Endothelial cell of umbilical vein (primary cell): ENCODE measurements around the gene WNT10A.

Source experiments
- EZH2 ChIP-seq: IDR thresholded peaks from 2 replicates; pipeline ENCODE4 v1.6.1; 2012; ENCODE audit warnings: borderline replicate concordance, low read depth, mild to moderate bottlenecking, moderate library complexity, low read length, inconsistent platforms; ENCODE audit not compliant: severe bottlenecking
- FOS ChIP-seq: IDR thresholded peaks from 2 replicates; pipeline ENCODE4 v1.6.1; 2011; ENCODE audit warnings: mild to moderate bottlenecking, low read length, moderate library complexity, borderline replicate concordance; ENCODE audit not compliant: insufficient read depth
- JUN ChIP-seq: IDR thresholded peaks from 2 replicates; pipeline ENCODE4 v1.6.1; 2011; ENCODE audit warnings: borderline replicate concordance, low read depth; ENCODE audit not compliant: insufficient read length, insufficient read depth
- POLR2A ChIP-seq: IDR thresholded peaks from 2 replicates; pipeline ENCODE4 v1.6.1; 2012; ENCODE audit warnings: low read depth, mild to moderate bottlenecking, control low read depth, low read length
- POLR2AphosphoS5 ChIP-seq: IDR thresholded peaks from 2 replicates; pipeline ENCODE4 v1.6.1; 2012; ENCODE audit warnings: low read depth, mild to moderate bottlenecking, control low read depth, low read length, moderate library complexity; ENCODE audit not compliant: insufficient read depth
- TF ChIP-seq, protein P1 (sequence below), 2 donors: IDR thresholded peaks; 1 replicate in 1 of 2; 2 replicates in 1 of 2; pipeline ENCODE4 v1.5.1; 2011; ENCODE audit warnings: low read length in 2 of 2, mild to moderate bottlenecking in 2 of 2, moderate library complexity in 2 of 2, control low read depth in 1 of 2, inconsistent platforms in 1 of 2, low read depth in 1 of 2; ENCODE audit not compliant: insufficient read depth in 1 of 2; ENCODE audit errors: extremely low read depth in 1 of 2
- TF ChIP-seq, protein P2 (sequence below): IDR thresholded peaks from 2 replicates; pipeline ENCODE4 v1.6.1; 2011; ENCODE audit not compliant: insufficient read depth, insufficient read length

DNA sequence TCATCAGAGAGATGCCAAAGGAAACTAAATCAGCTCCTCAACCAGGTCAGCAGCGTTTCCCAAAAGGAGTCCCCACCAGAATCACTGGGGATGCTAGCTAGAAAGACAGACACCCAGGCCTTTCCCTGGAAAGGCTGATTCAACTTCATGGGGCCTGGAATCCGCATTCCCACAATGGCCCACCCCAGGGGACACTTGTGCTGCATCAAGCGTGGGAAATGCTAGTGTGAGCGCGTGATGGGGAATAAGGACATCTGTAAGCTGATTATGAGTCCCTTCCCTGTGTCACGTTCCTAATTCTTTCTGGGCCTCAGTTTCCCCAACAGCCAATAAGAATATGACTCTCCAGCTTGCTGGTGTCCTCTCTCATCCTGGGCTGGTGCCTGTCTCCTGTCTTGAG is 2.2 kb upstream of the WNT10A start:
- TF ChIP-seq, protein P1, sequence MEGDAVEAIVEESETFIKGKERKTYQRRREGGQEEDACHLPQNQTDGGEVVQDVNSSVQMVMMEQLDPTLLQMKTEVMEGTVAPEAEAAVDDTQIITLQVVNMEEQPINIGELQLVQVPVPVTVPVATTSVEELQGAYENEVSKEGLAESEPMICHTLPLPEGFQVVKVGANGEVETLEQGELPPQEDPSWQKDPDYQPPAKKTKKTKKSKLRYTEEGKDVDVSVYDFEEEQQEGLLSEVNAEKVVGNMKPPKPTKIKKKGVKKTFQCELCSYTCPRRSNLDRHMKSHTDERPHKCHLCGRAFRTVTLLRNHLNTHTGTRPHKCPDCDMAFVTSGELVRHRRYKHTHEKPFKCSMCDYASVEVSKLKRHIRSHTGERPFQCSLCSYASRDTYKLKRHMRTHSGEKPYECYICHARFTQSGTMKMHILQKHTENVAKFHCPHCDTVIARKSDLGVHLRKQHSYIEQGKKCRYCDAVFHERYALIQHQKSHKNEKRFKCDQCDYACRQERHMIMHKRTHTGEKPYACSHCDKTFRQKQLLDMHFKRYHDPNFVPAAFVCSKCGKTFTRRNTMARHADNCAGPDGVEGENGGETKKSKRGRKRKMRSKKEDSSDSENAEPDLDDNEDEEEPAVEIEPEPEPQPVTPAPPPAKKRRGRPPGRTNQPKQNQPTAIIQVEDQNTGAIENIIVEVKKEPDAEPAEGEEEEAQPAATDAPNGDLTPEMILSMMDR (IDR thresholded peaks at IDR 0.05; ENCODE audit: extremely low read depth in 1 of 2, insufficient read depth in 1 of 2, low read depth in 1 of 2, low read length in 2 of 2): no peak
- TF ChIP-seq FOS: no peak
- no peak for TF ChIP-seq EZH2
- TF ChIP-seq POLR2A: no peak
- TF ChIP-seq, protein P2, sequence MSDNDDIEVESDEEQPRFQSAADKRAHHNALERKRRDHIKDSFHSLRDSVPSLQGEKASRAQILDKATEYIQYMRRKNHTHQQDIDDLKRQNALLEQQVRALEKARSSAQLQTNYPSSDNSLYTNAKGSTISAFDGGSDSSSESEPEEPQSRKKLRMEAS: no peak
- TF ChIP-seq POLR2AphosphoS5: no peak
- TF ChIP-seq JUN: no peak
